ENCODE measurements around the gene GPC5. TPM values are rescaled to one million over a fixed set of nuclear protein-coding genes. Genes with fewer than 3 reads are reported as not detected.

Gene GPC5
- total RNA-seq: not detected in 2 replicates

DNA sequence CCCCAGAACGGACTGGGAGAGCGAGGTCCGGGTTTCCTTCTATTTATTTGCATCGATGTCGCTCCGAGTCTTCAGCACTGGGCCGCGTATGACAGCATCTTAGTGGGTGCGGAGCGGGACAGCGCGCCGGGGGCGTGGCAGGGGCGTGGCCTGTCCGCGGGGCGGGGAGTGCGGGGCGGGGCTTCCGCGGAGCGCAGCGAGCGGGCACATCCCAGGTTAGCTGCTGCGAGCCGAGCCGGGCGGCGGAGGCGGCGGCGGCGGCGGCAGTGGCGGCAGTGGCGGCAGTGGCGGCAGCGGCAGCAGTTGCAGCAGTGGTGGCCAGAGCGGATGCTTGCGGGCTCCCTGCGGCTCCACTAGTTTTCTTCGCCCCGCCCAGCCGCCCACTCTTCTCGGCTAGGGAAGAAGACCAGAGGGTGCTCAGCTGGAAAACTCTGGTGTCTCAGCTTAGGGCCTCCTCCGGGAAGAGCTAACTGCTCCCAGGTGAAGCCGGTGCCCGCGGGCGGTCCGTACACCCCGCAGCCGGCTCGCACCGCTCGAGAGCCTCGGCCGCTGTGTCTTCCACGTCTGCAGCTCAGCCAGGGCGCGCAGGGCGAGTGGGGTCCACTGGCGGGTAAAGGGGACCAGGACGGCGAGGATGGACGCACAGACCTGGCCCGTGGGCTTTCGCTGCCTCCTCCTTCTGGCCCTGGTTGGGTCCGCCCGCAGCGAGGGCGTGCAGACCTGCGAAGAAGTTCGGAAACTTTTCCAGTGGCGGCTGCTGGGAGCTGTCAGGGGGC is at the start of gene GPC5:
Gene GPC5 (plus strand): TSS at position 209 of the 776 bp plus-strand sequence.

Other genes with a start within 250 kb of the GPC5 start
- gene MIR17HG, start 50.9 kb upstream of the GPC5 start, total RNA-seq: 3.7 and 5.1 TPM in 2 replicates

All from airway epithelial cell (primary cell).